Measurements from ENCODE around the gene C12orf57. TPM values are rescaled to one million over a fixed set of nuclear protein-coding genes. Genes with fewer than 3 reads are reported as not detected.
"Not testable (repeated sequence)": the region's sequence is repeated elsewhere in the genome, so short reads cannot be mapped to it uniquely, and the experiment has no call there.

Gene C12orf57, protein sequence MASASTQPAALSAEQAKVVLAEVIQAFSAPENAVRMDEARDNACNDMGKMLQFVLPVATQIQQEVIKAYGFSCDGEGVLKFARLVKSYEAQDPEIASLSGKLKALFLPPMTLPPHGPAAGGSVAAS
- 100 to 1,000 TPM in 1 of 2 donors, 10 to 100 TPM in 1; 89.7 to 106 TPM for total RNA-seq

DNA sequence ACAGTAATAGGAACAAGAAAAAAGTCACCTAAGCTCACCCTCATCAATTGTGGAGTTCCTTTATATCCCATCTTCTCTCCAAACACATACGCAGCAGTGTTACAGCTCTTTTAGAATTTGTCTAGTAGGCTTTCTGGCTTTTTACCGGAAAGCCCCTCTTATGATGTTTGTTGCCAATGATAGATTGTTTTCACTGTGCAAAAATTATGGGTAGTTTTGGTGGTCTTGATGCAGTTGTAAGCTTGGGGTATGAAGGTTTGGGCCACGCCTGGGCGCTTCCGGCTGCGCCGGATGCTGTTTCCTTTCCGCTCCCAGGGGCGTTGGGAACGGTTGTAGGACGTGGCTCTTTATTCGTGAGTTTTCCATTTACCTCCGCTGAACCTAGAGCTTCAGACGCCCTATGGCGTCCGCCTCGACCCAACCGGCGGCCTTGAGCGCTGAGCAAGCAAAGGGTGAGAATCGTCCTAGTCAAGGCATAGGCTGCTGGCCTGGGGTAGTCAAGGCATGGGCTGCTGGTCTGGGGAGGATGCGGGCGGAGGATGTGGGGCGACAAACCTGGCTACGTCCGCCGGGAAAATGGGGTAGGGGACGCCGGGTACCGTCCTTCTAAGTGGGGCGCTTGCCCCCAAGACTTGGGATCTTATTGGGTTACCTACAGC is at the start of gene C12orf57, which contains the start of gene RNU7-1:
TSS of gene C12orf57 (plus strand) at position 301 of the 659 bp plus-strand sequence. CDS start at position 401, 100 bp downstream.
TSS of gene RNU7-1 (plus strand) at position 95 of the 659 bp plus-strand sequence.
- Mint-ChIP-seq H3K4me1 (ENCODE audit: low read depth in 2 of 2) (peaks cover 45 to 62% of the 10 kb centered on the region in 2 donors), H3K9me3 (no peaks in the 10 kb centered on the region), H3K27me3 (no peaks in the 10 kb centered on the region), H3K36me3 (no peaks in the 10 kb centered on the region), H3K27ac (peak within 1 kb of the TSS; percentile 95 to 97), H3K4me3 (peak within 1 kb of the TSS; percentile 85)
- DNase-seq (ENCODE audit: low spot score) (peak; percentile 92), ATAC-seq (peak; percentile 87 to 89)

DNA sequence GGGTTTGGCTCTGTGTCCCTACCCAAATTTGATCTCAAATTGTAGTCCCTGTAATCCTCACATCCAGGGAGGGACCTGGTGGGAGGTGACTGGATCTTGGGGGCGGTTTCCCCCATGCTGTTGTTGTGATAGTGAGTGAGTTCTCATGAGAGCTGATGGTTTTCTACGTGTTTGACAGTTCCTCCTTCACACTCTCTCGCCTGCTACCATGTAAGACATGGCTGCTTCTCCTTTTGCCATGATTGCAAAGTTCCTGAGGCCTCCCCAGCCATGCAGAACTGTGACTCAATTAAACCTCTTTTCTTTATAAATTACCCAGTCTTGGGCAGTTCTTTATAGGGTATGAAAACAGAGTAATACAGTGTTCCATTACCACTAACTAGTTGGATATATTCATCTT is 49.5 kb upstream of the C12orf57 start:
- no peak overlapping the region for H3K4me3 Mint-ChIP-seq

DNA sequence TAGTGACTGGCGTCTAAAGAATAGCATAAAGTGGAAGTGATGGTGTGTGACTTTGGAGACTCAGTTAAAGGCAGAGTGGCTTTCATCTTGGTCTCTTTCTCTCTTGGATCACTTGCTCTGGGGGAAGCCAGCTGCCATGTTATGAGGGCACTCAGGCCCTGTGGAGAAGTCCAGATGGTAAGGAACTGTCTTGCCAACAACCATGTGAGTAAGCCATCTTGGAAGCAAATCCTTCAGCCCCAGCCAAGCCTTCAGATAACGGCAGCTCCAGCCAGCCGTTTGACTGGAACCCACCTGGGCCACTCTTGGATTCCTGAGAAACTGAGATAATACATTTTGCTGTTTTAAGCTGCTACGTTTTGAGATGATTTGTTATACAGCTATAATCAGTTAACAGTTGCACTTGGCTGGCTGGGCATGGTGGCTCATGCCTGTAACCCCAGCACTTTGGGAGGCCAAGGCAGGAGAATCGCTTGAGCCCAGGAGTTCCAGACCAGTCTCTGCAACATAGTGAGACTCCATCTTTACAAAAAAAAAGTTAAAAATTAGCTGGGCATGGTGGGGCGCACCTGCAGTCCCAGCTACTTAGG is 46.9 kb upstream of the C12orf57 start:
- ATAC-seq, result no peak

More for the DNA sequence above, 49.5 kb upstream of the C12orf57 start:
- DNase-seq (ENCODE audit: low spot score) (no peak), ATAC-seq (no peak)
- Mint-ChIP-seq H3K27me3 (no peaks in the 10 kb centered on the region), H3K27ac (no peak overlapping the region), H3K9me3 (no peaks in the 10 kb centered on the region), H3K36me3 (no peaks in the 10 kb centered on the region), H3K4me1 (ENCODE audit: low read depth in 2 of 2) (peaks cover 11 to 12% of the 10 kb centered on the region in 2 donors)

DNA sequence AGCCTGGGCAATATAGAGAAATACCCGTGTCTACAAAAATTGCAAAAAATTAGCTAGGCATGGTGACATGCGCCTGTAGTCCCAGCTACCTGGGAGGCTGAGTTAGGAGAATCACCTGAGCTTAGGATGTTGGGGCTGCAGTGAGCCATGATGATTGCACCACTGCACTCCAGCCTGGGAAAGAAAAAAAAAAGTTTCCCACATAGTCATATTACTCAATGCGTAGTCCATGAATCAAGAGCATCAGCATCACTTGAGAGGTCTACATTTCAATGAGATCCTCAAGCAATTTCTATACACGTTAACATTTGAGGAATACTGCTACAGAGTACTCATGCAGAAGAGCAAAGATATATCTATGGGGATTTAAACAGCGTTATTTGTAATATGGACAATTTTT is 44.4 kb upstream of the C12orf57 start:
- no peaks in the 10 kb centered on the region for H3K9me3 Mint-ChIP-seq

More for the DNA sequence above, 46.9 kb upstream of the C12orf57 start:
- Mint-ChIP-seq H3K27me3 (no peaks in the 10 kb centered on the region), H3K27ac (no peak overlapping the region), H3K4me1 (ENCODE audit: low read depth in 2 of 2) (no peaks in the 10 kb centered on the region), H3K9me3 (no peaks in the 10 kb centered on the region), H3K4me3 (no peak overlapping the region), H3K36me3 (no peaks in the 10 kb centered on the region)
- DNase-seq (ENCODE audit: low spot score), result no peak

DNA sequence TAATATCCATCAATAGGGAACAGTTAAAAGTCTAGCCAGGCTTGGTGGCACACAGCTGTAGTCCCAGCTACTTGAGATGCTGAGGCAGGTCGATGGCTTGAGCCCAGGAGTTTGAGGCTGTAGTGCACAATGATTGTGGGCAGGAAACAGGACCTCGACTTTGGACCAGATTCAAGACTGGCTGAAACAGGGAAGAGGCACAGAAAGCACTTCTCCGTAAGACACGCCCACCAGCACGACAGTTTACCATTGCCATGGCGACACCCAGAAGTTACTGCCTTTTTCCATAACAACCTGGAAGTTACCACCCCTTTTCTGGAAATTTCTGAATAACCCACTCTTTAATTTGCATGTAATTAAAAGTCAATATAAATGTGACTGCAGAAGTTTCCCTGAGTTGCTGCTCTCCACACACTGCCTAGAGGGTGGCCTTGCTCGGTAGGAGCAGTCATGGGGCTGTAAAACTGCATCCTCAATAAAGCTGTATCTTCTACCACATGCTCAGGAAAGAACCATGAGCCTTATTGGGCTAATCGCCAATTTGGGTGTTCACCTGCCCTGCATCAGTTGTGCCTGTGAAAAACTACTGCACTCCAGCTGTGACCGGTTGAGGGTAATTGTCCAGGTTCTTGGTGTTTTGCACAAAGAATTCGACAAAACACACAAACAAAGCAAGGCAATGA is 43.8 kb upstream of the C12orf57 start:
- Mint-ChIP-seq H3K9me3 (no peaks in the 10 kb centered on the region), H3K4me1 (ENCODE audit: low read depth in 2 of 2) (no peaks in the 10 kb centered on the region), H3K27ac (no peak overlapping the region), H3K36me3 (no peaks in the 10 kb centered on the region), H3K4me3 (no peak overlapping the region), H3K27me3 (no peaks in the 10 kb centered on the region)
- DNase-seq (ENCODE audit: low spot score) (no peak), ATAC-seq (no peak)

More for the DNA sequence above, 44.4 kb upstream of the C12orf57 start:
- no peak for ATAC-seq
- Mint-ChIP-seq H3K27ac (no peak overlapping the region), H3K27me3 (no peaks in the 10 kb centered on the region), H3K4me3 (no peak overlapping the region), H3K4me1 (ENCODE audit: low read depth in 2 of 2) (no peaks in the 10 kb centered on the region), H3K36me3 (no peaks in the 10 kb centered on the region)
- no peak for DNase-seq (ENCODE audit: low spot score)

DNA sequence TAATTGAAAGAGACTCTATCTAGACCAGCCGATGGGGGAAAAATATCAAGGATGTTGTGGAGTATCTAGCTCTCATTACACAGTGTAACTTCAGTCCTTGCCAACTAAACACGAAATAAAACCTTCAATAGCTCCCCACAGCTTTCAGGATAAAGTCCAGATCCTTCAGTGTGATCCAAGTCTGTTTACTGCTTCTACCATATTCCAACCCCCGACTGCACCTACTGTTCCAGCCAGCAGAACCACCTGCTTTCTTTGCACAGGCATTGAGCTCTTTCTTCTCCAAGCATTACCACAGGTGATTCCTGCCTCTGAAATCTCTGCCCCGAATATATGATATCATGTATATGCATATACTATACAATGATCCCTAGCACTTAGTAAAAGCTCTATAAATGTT is 41.4 kb upstream of the C12orf57 start:
- Mint-ChIP-seq H3K36me3 (no peaks in the 10 kb centered on the region), H3K27me3 (no peaks in the 10 kb centered on the region), H3K9me3 (no peaks in the 10 kb centered on the region), H3K27ac (no peak overlapping the region), H3K4me1 (ENCODE audit: low read depth in 2 of 2) (no peaks in the 10 kb centered on the region), H3K4me3 (no peak overlapping the region)
- DNase-seq (ENCODE audit: low spot score) (no peak), ATAC-seq (no peak)

DNA sequence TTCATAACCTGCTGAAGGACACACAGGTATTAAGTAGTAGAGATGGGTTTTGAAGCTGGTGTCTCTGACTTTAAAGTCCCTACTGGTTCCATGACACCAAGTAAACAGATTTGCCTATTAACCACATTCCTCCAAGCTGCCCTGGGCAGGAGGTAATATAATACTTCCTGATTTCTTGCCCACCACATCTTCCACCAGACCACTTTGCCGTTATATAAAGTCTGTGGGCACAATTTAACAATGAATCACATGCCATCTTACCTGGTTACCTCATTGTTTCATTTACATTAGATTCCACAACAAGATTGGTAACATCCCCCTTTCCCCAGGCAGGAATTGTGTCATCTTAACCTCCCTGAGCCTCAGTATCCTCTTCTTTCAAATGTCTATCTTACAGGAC is 40.1 kb upstream of the C12orf57 start:
- no peak overlapping the region for H3K4me3 Mint-ChIP-seq
- no peaks in the 10 kb centered on the region for H3K27me3 Mint-ChIP-seq
- no peaks in the 10 kb centered on the region for H3K9me3 Mint-ChIP-seq
- no peaks in the 10 kb centered on the region for H3K36me3 Mint-ChIP-seq
- no peak overlapping the region for H3K27ac Mint-ChIP-seq
- no peaks in the 10 kb centered on the region for H3K4me1 Mint-ChIP-seq (ENCODE audit: low read depth in 2 of 2)
- ATAC-seq (no peak), DNase-seq (ENCODE audit: low spot score) (no peak)

DNA sequence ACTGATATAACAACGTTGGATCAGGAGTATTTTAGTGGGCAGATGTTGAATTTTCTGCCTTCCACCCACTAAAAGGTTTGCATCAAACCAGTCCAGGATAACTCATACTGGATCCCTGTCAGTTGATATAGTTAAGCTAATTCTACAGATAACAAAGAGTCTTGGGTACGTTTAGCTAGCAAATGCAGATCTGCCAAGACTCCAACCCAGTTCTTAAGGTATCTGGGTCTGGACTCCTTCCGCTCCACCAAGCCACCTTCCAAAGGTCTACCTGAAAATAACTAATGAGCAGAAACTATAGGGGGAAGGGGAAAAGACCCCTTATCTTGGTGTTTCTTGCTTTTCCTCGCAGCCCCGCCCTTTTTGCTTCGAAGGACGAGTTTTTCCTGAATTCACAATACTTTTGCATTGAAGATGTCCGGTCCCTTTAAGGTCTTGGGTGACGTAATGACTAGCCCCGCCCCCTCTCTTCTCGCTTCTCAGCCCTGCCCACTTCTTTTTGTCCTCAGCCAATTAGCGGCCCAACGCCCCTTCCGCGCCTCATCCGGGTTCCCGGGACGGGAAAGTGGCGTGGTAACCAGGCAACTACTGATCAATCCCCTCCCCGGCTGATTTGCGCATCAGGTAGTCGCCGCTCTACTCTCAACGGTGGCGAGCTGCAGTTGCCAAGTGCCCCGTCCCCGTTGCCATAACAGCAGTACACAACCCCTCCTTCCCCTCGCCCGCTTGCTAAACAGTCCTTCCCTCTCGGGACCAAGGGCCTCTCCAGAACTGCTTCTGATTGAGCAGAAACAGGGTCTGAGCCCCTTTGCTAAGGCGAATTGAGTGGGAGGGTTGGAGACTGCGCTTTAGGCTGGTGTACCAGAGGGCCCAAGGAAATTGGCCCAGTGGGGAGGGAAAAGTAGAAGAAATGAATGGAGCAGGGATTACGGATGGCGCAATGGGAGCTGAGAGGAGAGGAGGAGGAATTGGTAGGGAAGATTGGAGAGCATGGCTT is 39.2 kb upstream of the C12orf57 start, which contains the start of gene LRRC23:
TSS of gene LRRC23 (plus strand) at position 543 of the 997 bp plus-strand sequence. CDS start 812 bp downstream, outside the sequence.
- DNase-seq (ENCODE audit: low spot score) (peak; percentile 97), ATAC-seq (peak; percentile 99)
- Mint-ChIP-seq H3K4me3 (no peak within 1 kb of the TSS), H3K9me3 (no peaks in the 10 kb centered on the region), H3K36me3 (no peaks in the 10 kb centered on the region), H3K27ac (no peak within 1 kb of the TSS), H3K4me1 (ENCODE audit: low read depth in 2 of 2) (no peaks in the 10 kb centered on the region), H3K27me3 (no peaks in the 10 kb centered on the region)

DNA sequence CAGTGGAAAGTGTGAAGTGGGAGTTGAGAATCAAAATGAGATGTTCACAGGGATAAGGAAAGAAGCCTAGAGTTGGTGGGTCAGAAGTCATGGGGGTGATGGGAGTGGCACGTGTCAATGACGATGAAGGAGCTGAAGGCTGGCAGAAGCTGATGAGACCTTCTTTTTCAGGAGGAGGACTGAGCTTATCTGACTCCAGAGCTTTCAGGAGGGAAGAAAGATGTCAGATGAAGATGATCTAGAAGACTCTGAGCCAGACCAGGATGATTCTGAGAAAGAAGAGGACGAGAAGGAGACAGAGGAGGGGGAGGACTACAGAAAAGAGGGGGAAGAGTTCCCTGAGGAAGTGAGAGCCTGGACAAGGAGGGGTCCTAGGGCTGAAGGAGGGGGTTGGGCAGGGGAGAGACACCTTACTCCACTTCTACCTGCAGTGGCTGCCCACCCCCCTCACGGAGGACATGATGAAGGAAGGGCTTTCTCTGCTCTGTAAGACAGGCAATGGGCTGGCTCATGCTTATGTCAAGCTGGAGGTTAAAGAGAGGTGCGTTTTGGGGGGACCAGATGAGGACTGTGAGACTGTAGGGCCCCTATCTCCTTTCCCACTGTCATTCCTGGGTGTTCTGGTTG is 38.3 kb upstream of the C12orf57 start:
- H3K27me3 Mint-ChIP-seq, result no peaks in the 10 kb centered on the region
- no peak overlapping the region for H3K4me3 Mint-ChIP-seq
- ATAC-seq, result no peak
- DNase-seq (ENCODE audit: low spot score), result no peak
- H3K4me1 Mint-ChIP-seq (ENCODE audit: low read depth in 2 of 2), result no peaks in the 10 kb centered on the region
- no peaks in the 10 kb centered on the region for H3K9me3 Mint-ChIP-seq
- no peaks in the 10 kb centered on the region for H3K36me3 Mint-ChIP-seq
- H3K27ac Mint-ChIP-seq, result no peak overlapping the region

DNA sequence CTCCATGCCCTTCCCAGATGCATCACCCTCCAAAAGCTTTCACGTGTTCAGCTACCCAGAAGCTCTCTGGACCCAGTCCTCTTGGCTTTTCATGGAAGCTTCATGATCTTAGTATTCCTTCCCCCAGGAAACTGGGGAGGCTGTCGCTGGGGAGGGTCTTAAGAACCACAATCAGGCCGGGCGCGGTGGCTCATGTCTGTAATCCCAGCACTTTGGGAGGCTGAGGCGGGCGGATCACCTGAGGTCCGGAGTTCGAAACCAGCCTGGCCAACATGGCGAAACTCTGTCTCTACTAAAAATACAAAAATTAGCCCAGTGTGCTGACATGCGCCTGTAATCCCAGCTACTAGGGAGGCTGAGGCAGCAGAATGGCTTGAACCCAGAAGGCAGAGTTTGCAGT is 35.7 kb upstream of the C12orf57 start:
- H3K4me1 Mint-ChIP-seq (ENCODE audit: low read depth in 2 of 2); H3K27me3 Mint-ChIP-seq; H3K4me3 Mint-ChIP-seq; H3K9me3 Mint-ChIP-seq; H3K36me3 Mint-ChIP-seq; H3K27ac Mint-ChIP-seq; DNase-seq (ENCODE audit: low spot score); ATAC-seq: not testable (repeated sequence)

DNA sequence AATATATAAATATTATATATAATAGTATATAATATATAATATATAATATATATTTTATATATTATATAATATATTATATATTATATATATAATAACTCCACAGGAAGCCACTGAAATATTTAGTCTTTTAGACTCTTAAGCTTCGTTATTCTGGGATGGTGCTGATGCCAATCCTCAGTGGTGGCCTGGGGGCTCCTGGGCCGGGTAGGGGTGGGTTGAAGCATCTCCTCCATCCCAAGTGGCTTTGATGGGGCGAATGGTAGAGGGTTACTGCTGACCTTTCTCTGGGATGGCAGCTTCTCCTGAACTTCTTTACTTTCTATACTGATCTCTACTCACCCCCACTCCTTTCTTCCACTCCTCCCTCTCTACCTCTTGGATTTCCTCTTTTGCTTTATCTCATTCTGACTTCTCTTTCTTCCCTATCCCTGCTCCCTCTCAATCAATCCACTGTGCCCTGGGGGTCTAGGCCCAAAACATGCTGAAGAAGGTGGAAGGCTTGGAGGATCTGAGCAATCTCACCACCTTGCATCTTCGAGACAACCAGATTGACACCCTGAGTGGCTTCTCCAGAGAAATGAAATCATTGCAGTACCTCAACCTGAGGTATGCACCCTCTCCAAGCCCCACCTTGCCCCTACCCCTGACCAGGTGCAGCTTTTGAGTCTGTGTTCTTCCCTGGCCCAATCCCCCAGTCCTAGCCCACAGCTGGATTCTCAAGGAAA is 34.2 kb upstream of the C12orf57 start:
- H3K9me3 Mint-ChIP-seq, result no peaks in the 10 kb centered on the region
- H3K4me3 Mint-ChIP-seq, result no peak overlapping the region
- DNase-seq (ENCODE audit: low spot score) (no peak), ATAC-seq (no peak)
- no peak overlapping the region for H3K27ac Mint-ChIP-seq
- H3K4me1 Mint-ChIP-seq (ENCODE audit: low read depth in 2 of 2), result peaks cover 13 to 15% of the 10 kb centered on the region in 2 donors
- H3K27me3 Mint-ChIP-seq, result peaks cover 0 to 7% of the 10 kb centered on the region in 2 donors
- no peaks in the 10 kb centered on the region for H3K36me3 Mint-ChIP-seq

Measured in natural killer cell treated with Interleukin-12 subunit alpha and Interleukin-12 subunit beta and Interleukin-15 and Interleukin-18, amount 100 ng/mL, for 72 hours (primary cell).